Retinal pigment epithelial cell (primary cell): ENCODE results near the gene LYPLAL1.

Experiments
- DNase-seq: peaks from one replicate; pipeline ENCODE4 v3.0.0-alpha.2; 2010; ENCODE audit warnings: low read depth
- H3K4me3 ChIP-seq: 2 replicates; pipeline ENCODE4 v1.5.1; 2011; ENCODE audit warnings: mild to moderate bottlenecking, low read length, control low read depth, moderate library complexity
- TF ChIP-seq, protein P1 (sequence below): conservative IDR thresholded peaks from 2 replicates; pipeline ENCODE4 v1.5.1; 2011; ENCODE audit warnings: low read depth, low read length, control low read depth, inconsistent platforms

Gene LYPLAL1

DNA sequence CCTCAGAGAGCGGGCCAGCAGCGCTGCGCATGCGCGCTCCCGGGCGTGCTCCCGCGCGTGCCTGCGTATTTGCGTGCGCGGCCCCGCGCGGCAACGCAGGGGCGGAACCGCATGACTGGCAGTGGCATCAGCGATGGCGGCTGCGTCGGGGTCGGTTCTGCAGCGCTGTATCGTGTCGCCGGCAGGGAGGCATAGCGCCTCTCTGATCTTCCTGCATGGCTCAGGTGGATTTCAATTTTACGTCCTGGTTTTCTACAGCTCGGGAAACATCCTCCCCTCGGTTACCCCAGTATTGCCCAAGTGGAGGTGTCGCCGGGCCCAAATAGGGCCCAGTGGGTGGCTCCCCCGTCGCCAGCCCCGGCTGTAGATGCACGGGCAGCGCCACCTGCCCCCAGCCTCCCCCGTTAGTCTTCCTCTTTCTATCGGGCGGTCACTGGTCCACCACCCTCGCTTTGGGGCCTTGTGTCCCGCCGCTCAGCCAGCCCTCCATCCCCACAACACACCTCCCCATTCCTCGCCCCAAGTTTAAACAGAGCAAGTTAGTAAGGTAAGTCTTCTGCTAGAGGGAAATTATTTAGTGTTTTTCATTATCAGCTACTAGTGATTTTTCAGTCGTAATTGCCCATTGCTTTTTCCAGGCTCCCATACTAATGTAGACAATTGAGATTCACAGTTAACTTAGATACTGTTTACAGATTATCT lies at the start of gene LYPLAL1:
LYPLAL1 (plus strand) TSS at position 121 of the 702 bp plus-strand sequence; CDS start at position 134, 13 bp downstream.
- TF ChIP-seq, protein P1, sequence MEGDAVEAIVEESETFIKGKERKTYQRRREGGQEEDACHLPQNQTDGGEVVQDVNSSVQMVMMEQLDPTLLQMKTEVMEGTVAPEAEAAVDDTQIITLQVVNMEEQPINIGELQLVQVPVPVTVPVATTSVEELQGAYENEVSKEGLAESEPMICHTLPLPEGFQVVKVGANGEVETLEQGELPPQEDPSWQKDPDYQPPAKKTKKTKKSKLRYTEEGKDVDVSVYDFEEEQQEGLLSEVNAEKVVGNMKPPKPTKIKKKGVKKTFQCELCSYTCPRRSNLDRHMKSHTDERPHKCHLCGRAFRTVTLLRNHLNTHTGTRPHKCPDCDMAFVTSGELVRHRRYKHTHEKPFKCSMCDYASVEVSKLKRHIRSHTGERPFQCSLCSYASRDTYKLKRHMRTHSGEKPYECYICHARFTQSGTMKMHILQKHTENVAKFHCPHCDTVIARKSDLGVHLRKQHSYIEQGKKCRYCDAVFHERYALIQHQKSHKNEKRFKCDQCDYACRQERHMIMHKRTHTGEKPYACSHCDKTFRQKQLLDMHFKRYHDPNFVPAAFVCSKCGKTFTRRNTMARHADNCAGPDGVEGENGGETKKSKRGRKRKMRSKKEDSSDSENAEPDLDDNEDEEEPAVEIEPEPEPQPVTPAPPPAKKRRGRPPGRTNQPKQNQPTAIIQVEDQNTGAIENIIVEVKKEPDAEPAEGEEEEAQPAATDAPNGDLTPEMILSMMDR: no peak

DNA sequence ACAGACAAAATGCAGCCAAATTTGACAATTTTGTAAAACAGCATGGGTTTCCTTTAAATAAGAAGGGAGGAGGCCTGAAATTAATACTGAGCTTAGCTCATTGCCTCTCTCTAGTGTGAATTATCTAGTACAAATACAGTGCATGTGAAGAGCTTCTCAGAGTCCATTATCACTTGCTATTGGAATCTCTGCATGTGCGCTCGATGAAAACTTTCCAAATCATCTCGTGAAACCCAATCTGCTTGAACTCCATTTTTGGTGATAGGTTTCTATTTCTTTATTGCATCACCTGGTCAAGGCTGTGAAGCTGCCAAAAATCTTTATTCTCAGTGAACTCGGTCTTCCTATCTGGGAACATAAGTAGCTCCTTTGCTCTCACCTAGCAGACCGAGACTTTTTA lies 49.5 kb upstream of the LYPLAL1 start:
- H3K4me3 ChIP-seq: no peak overlapping the region
- DNase-seq: no peak
- TF ChIP-seq, protein P1: no peak

More for the DNA sequence above, at the start of gene LYPLAL1:
- DNase-seq: no peak
- peak within 1 kb of the TSS; percentile 80 for H3K4me3 ChIP-seq

DNA sequence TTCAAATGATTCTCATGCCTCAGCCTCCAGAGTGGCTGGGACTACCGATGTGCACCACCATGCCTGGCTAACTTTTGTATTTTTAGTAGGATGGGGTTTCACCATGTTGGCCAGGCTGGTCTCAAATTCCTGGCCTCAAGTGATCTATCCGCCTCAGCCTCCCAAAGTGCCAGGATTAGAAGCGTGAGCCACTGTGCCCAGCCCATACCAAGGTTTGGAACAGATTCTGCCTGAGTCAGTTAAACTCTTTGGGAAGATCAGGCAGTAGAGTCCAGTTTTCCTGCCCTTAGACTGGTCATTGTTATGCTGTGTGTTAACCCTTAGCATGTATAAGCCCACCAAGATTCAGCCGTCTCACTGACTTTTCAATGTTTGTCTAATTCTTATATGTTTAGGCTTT lies 48.3 kb upstream of the LYPLAL1 start:
- no peak overlapping the region for H3K4me3 ChIP-seq
- TF ChIP-seq, protein P1: no peak
- DNase-seq: no peak

DNA sequence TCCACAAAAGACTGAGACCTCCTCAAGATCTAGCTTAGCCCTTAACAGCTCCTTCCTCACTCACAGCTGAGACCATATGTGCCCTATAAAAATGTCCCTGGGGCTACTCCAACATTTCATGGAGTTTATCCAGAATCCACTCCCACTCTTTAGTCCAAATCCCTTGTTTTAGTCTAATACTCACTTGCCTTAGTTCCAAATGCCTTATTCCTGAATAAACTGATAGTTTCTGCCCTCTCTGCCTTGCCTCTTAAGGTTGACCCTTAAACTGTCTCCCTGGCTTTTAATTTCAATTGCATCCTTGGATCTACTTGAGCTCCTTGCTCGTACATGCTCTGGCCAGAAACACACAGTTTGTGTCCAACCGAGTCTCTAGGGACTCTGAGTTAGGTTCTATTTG lies 47.3 kb upstream of the LYPLAL1 start:
- no peak for DNase-seq
- no peak overlapping the region for H3K4me3 ChIP-seq
- TF ChIP-seq, protein P1: no peak

DNA sequence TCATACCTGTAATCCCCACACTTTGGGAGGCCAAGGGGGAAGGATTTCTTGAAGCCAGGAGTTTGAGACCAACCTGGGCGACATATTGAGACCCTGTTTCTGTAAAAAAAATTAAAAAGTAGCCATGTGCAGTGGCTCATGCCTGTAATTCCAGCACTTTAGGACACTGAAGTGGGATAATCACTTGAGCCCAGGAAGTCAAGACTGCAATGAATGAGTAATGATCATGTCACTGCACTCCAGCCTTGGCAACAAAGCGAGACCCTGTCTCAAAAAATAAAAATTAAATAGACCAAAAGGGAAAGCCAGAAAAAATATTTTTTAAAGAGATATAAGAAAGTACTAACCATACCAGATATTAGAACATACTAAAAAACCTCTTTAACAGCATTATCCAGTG lies 44.7 kb upstream of the LYPLAL1 start:
- TF ChIP-seq, protein P1: no peak
- no peak overlapping the region for H3K4me3 ChIP-seq
- no peak for DNase-seq

DNA sequence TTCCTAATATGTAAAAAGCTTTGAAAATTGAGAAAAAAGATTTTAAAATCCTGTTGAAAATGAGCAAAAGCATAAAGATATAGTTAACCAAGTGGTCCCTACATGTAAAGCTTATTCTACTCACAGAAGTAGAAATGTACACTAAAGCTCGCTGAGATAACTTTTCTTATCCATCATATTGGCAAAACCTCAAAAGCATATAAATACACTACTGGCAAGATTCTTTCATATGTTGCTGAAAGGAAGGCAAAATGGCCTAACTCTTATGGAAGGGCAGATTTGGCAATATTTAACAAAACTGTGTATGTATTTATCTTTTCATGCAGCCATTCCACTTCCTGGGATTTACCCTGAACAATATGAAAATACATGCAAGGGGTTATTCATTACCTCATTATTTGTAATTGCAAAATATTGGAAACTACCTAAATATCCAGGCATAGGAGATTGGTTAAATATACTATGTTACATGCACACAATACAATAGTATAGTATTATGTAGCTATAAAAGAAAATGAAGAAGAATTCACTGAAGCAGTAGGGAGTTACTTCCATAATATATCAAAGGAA lies 43.2 kb upstream of the LYPLAL1 start:
- no peak overlapping the region for H3K4me3 ChIP-seq
- TF ChIP-seq, protein P1: no peak
- no peak for DNase-seq

DNA sequence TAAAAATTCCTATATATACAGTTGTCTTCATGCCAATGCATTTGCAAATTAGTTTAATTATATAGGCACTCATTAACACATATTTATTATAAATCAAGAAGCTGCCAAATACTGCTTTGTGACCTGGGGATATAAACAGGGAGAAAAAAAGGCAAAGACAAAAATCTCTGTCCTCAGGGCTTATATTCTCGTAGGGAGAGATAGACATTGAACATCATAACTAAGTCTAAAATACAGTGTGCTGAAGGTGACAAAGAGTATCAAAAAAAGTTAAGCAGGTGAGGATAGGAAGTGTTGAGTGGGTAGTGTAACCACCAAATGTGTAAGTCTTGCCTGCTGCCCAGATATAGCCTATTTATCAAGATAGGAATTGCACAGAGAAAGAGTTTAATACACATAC lies 40.7 kb upstream of the LYPLAL1 start:
- TF ChIP-seq, protein P1: no peak
- DNase-seq: no peak
- no peak overlapping the region for H3K4me3 ChIP-seq
